Hematopoietic multipotent progenitor cell treated with erythropoietin and hydrocortisone succinate and interleukin-3 and kit ligand, for 15 days (in vitro differentiated cells): ENCODE results near the gene DPYSL5.

Experiments used
- DNase-seq: peaks from one replicate; pipeline ENCODE4 v3.0.0-alpha.2; 2015; ENCODE audit warnings: low spot score

DPYSL5 gene

DNA sequence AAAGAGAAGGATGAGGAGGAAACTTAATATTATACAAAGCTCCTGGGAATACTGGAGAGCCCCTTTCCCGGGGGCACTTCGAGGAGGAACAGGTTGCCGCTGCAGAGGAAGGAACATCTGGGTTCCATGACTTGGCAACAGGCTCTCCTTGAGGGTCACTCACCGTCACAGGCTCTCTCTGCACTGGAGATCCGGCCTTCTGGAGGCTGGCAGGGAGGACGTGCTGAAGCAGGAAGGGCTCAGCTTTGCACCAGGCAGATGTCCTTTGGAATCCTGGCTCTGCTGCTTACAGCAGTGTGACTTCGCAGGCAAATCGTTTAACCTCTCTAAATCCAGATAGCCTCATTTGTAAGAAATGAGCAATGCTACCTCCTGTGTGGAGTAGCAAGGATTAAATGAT, 2.9 kb upstream of the DPYSL5 start:
- DNase-seq = no peak

GRCh38 chr2:26846334-26847306, 1.3 kb upstream of the DPYSL5 start:
- DNase-seq = peak; percentile 44

DNA sequence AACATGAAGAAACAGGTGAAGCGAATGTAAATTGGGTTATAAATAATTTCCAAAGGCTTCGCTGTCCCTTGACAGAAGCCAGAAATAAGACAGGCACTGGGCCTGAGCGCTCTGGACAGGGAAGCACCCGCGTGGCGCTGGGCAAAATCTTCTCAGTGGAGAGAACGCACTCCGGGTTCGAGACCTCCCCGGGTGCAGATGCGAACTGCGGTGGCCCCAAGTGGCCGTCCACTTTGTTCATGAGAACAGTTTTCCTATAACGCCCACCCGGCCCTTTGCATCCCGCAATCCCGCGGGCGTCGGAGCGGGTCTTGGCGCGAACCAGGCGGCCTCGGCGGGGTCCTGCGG, 651 bp upstream of the DPYSL5 start:
- DNase-seq = no peak

DNA sequence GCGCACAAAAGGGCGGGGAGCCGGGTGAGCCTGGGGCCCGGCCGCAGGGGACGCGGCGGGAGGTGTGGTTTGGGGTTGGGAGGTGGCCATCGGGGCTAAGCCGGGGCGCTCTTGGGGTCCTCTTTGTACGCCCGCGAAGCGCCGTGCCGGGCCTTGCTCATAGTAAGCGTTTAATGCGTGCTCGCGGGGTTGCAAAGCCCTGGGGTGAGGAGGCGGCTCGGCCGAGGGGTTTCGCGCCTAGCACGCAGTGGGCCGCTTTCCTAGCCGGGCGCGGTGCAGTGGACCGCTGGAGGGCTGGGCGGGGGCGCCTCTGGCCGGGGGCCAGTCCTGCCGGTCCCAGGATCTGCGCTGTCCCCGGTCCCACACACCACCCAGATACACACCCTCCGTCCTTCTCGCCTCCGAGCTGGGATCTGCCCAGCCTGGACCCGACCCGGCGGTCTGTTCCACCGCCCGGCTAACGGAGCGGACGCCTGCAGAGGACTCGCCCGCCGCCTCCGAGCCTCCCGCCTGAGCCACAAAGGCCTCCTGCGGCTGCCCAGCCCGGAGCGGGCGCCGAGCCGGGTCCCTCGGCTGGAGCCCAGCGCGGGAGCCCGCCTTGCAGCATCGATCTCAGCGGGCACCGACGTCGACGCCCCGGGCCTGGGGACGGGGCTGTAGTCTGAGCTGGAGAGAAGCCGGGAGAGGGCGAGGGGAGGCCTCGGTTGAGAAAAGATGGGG, 564 bp downstream of the DPYSL5 start:
- no peak for DNase-seq

- no peak for DNase-seq
These were observed 1.4 kb downstream of the DPYSL5 start for GRCh38 chr2:26849056-26849999.

DNA sequence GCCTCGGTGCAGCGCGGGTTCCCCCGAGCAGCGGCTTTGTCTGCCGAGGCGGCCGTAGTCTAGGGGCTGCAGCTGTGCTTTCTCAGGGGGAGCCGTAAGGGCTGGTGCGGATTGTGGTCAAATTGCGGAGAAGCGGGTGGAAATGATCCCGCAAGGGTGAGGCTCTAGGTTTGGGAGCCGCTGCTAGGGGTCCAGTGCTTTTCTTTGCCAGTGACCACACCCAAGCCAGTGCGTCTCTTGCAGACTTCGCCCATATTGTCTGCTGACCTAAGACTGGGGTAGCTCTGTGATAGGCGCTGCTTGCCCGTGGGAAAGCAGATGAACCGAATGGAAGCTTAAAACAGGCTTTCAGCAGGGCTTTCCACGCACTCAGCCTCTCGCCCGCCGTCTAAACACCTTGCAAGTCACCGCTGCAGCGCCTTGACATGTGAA, 2.1 kb downstream of the DPYSL5 start:
- DNase-seq = no peak

- DNase-seq = no peak
These were observed 2.6 kb downstream of the DPYSL5 start for GRCh38 chr2:26850505-26850904.

DNA sequence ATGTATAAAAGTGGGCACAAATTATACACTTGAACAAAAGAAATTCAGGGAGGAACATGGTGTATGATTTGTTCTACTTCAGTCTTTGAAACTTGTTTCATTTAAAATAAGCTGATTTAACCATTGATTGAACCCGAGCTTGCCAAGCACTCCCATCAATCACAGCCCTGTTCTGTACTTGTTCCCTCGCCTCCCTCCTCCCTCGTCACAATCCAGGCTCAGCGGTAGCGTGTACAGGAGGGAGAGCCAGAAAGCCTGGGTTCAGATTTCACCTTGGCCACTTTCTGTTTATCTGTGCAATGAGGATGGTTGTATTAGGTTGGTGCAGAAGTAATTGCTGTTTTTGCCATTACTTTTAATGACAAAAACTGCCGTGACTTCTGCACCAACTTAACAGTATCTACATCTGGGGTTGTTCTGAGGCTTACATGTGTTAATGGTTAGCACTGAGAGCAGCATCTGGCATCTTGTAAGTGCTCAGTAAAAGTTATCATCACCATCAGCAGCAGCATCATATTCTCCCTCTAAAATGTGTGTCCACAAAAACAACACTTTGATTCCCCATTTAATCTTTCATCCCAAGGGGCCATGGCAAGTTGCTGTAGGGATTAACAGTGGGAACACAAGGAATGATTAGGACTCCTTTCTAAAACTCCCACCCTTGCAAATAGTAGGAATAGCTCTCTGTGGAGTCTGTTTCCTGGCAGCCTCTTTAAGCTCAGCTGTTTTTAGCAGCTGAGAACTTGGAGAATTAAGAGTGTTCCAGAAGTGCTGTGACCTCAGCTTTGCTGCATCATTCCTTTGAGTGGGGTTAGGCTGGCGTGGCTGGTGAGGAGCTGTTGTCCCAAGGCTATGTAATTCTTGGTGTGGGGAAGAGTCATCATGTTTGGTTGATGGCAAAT, 4.7 kb downstream of the DPYSL5 start:
- no peak for DNase-seq

- no peak for DNase-seq
These were observed 5.8 kb downstream of the DPYSL5 start for GRCh38 chr2:26853751-26854150.

DNA sequence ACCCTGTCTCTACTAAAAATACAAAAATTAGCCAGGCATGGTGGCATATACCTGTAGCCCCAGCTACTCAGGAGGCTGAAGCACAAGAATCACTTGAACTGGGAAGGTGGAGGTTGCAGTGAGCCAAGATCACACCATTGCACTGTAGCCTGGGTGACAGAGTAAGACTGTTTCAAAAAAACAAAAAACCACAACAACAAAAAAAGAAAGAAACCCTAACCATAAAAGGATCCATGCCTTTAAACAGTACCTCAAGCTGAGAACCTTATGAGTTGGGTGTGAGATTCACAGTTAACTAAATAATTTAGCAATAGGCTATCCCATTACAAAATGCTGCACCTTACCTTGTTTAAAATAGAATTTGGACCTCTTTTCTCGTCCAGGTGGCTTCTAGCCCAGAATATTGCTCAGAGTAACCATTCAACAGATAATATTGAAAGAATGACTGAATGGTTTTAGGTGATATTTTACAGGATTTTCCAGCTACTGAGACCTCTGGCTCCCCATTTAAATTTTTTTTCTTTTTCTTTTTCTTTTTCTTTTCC, 6.4 kb downstream of the DPYSL5 start:
- no peak for DNase-seq

GRCh38 chr2:26855466-26855865, 7.5 kb downstream of the DPYSL5 start:
- DNase-seq = no peak

DNA sequence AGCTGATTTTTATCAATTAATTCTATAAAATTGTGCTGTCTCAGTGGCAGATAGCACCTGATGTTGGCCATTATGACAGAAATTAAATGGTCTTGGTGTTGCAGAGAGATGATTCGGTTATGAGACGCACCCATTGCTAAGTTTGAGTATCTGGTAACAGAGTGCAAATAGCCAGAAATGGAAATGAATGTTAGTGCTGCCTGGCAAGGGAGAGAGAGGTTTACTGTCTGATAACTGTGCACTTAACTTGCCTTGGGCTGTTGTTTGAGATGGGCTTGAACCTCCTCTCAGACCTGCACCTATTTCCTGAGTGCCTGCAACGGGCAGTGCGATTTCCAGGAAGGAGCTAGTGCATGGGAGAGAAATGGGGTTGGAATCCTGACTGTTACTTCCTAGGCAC, 11.7 kb downstream of the DPYSL5 start:
- no peak for DNase-seq

DNA sequence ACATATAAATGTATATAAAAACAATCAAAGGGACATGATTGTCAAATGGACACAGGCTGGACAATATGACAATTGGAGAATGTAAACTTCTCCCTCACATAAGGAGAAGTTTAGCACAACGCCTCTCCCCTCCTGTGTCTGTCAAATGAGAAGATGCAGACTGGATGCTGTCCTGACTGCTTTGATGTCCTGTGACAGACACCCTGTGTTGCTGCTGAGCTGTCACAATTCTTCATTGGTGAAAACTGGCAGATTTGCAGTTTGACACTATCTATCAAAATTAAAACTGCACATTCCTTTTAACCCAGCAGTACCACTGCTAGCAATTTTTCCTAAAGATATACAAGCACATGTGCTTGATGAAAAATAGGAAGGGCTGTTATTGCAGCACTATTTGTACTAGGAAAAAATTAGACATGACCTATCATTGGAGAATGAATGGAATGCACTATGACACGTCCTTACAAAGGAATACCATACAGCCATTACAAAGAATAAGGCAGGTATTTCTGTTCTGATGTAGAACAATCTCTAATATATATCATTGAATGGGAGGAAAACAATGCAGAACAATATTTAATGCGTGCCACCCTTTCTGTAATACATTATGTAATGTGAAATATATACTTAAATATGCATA, 12.4 kb downstream of the DPYSL5 start:
- no peak for DNase-seq

GRCh38 chr2:26861610-26862224, 13.8 kb downstream of the DPYSL5 start:
- no peak for DNase-seq

GRCh38 chr2:26864226-26864625, 16.3 kb downstream of the DPYSL5 start:
- no peak for DNase-seq

GRCh38 chr2:26864646-26865045, 16.7 kb downstream of the DPYSL5 start:
- no peak for DNase-seq

GRCh38 chr2:26870585-26871095, 22.7 kb downstream of the DPYSL5 start:
- DNase-seq = no peak

DNA sequence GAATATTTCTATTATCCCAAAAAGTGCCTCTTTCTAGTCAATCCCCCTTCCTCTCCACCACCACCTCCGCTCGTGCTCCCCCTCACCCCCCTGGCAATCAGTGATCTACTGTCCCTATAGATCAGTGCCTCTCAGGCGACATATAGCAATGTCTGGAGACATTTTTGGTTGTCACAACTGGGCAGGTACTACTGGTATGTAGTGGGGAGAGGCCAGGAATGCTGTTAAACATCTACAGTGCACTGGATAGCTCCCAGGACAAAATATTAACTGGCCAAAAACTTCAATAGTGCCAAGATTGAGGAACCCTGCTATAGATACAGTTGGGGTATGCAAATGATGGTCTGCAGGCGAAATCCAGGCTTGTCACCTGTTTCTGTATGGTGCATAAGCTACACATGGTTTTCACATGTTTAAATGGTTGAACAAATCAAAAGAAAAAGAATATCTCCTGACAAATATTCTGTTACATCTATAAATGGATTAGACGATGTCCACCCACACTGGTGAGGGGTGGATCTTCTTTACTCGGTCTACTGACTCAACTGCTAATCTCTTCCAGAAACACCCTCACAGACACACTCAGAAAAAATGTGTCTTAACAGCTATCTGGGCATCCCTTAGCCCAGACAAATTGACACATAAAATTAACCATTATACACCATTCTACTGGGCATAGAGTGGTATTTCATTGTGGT, 25.5 kb downstream of the DPYSL5 start:
- DNase-seq = no peak

DNA sequence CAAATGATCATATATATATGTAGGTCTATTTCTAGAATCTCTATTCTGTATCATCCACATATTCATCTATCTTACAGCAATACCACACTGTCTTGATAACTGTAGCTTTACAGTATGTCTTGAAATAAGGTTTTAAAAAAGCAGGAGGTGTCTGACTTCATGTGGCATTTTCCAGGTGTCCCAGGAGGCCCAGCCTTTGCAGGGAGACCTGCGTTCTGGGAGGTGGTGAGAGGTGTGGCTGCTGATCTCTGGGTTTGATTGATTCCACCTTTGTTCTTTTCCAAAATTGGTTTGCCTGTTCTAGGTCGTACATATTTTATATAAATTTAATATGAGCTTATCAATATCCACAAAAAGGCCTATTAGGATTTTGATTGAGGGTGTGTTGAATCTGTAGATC, 26.6 kb downstream of the DPYSL5 start:
- DNase-seq = no peak
